CD4-positive, alpha-beta T cell treated with Interleukin-15 for 4 hours (primary cell): ENCODE measurements around the gene TBC1D16.
"Not testable (repeated sequence)": the region's sequence is repeated elsewhere in the genome, so short reads cannot be mapped to it uniquely, and the experiment has no call there.

Experiments used
- DNase-seq: peaks from one replicate; pipeline ENCODE4 v3.0.0-alpha.2; 2020; ENCODE audit warnings: low spot score

TBC1D16 gene

DNA sequence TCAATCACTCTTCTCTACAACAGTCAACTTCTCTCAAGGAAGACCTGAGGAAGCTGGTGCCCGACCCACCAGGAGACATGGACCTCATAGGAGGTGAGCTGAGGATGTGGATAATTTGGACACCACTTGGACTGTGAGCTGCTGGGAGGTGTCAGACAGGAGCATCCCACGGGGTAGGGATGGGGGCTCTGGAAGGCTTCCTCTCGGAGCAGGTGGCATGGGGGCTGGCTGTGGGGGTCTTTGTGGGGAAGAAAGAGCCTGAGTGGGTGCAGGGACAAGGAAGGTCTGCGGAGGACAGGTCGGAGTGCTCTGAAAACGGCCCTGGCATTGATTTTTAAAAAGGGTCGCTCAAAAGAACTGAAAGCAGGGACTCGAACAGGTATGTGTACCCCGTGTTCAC lies 64.0 kb downstream of the TBC1D16 start:
- no peak for DNase-seq

DNA sequence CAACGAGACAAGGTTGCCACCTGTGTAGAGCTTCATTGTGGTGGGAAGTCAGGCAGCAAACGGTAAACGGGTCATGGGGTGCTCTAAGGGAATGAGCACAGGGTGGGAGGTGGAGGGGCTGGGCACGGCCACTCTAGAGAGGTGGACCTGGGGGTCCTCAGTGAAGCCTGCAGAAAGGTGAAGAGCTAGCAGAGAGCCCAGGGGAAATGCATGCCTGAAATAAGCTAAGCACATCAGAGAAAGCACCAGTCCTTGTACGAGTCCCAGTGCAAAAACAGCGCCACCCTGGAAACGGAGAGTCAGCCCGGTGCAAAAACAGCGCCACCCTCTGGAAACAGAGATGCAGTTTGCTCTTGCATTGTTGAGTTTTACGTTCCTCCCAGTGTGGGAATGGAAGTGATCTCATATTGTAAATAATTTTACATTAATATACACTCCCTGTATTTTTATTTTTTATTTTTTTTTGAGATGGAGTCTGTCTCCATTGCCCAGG lies 65.0 kb downstream of the TBC1D16 start:
- no peak for DNase-seq

DNA sequence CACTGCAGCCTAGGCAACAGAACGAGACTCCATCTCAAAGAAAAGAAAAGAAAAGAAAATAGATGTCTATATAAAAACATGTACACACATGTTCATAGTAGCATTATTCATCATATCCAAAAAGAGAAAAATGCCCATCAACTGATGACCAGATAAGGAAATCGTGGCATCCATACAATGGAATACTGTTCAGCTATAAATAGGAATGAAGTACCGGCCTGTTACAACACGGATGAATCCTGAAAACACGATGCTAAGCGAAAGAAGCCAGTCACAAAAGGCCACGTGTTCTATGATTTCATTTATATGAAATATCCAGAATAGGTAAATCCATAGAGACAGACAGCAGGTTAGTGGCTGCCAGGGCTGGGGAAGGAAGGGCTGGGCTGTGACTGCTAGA lies 65.8 kb downstream of the TBC1D16 start:
- DNase-seq = no peak

DNA sequence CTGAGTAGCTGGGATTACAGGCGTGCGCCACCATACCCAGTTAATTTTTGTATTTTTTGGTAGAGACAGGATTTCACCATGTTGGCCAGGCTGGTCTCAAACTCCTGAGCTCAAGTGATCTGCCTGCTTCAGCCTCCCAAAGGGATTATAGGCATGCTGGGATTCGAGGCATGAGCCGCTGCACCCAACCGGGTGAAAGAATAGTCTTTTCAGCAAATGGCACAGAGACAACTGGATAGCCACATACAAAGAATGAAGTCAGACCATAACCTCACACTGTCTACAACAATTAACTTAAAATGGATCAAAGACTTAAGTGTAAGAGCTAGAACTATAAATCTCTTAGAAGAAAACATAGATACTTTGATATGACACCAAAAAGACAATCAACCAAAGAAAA lies 67.6 kb downstream of the TBC1D16 start:
- DNase-seq = no peak

DNA sequence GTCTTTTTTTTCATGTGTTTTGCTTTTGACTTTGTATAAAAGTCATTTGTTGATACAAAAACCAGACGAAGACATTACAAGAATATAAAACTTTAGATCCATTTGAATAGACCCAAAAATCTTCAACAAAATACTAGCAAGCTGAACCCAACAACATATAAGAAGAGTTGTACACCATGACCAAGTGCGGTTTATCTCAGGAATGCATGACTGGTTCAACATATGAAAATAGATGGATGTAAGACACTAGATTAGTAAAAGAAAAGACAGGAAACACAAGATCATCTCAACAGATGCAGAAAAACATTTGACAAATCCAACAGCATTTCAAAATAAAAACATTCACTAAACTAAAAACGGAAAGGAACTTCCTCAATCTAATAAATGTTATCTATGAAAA lies 69.0 kb downstream of the TBC1D16 start:
- DNase-seq = no peak

DNA sequence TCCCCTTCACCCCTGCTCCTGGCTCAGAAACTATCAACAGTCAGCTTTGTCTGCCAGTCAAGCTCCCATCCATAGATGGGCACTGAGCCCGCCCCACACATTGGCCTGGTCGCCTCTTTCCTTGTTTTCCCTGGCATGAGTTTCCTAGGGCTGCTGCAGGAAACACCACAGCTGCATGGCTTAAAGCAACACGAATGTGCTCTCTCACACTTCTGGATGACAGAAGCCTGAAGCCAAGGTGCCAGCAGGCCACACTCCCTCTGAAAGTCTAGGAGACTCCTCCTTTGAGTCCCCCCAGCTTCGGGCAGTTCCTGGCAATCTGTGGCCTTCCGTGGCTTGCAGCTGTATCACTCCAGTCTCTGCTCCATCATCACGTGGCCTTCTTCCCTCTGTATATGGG lies 69.9 kb downstream of the TBC1D16 start:
- DNase-seq = no peak

DNA sequence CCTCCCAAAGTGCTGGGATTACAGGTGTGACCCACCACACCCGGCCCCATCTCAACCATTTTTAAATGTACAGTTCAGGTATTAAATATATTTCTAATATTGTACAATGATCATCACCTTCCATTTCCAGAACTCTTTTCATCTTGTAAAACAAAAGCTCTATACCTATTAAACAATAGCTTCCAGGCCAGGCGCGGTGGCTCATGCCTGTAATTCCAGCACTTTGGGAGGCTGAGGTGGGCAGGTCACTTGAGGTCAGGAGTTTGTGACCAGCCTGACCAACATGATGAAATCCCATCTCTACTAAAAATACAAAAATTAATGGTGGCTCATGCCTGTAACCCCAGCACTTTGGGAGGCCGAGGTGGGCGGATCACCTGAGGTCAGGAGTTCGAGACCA lies 73.2 kb downstream of the TBC1D16 start:
- not testable (repeated sequence) for DNase-seq

DNA sequence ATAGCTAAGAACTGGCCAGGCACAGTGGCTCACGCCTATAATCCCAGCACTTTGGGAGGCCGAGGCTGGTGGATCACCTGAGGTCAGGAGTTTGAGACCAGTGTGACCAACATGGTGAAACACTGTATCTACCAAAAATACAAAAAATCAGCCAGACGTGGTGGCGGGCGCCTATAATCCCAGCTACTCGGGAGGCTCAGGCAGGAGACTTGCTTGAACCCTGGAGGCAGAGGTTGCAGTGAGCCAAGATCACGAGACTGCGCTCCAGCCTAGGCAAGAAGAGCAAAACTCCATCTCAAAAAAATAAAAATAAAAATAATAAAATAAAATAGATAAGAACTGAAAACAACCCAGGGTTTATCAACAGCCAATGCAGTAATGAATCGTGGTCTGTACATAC lies 74.1 kb downstream of the TBC1D16 start:
- DNase-seq = not testable (repeated sequence)

DNA sequence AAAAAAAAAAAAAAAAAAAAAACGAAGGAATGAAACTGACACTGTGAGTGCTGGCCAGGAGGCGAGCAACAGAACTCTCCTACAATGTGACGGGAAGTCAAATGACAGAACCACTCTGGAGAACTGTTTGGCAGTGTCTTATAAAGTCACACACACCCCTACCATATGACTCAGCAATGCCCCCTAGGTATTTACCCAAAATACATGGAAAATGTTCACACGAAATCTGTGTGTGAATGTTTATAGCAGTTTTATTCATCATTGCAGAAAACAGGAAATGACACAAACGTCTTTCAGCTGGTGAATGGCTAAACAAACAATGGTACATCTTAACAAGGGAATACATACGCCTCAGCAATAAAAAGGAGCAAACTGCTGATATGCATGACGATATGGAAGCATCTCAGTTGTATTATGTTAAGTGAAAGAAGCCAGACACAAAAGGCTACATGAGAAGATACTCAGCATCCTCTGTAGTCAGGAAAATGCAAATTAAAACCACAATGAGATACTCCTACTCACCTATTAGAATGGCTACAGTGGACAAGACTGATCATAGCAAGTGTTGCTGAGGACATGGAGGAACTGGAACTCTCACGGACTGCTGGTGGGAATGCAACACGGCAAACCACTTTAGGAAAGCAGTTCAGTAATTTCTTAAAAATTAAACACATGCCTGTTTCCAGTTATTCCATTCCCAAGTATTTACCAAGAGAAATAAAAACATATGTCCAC lies 74.7 kb downstream of the TBC1D16 start:
- no peak for DNase-seq

DNA sequence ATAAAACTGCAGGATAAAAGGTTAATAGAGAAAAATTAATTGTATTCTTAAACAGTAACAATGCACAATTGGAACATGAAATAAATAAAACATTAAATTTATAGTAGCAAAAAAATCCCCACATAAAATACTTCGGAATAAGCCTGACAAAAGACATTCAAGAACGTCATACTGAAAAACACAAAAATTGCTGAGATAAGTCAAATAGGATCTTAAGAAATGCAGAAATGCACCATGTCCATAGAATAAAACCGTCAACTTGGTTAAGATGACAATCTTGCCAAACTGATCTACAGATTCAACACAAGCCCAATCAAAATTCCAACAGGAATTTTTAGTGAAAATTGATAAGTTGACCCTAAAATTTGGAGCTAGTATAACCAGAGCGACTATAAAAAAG lies 76.6 kb downstream of the TBC1D16 start:
- DNase-seq = no peak

DNA sequence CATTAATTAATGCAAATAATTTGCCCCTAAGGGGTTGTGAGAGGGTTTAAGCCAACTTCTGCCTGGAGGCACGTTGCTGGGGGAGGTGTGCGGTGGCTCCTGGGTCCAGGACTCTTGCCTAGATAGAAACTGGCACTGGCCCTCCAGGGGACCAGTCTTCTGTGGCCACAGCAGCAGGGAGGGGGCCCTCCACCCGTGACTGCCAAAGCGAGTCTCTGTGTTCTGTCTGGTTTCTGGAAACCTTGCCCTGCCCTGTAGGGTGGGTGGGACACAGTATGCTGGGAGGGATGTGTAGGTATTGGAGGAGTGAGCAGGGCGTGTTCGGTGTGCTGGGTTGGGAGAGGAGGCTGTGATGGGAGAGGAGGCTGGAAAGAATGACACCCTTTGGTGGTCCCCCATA lies 78.8 kb downstream of the TBC1D16 start:
- no peak for DNase-seq

DNA sequence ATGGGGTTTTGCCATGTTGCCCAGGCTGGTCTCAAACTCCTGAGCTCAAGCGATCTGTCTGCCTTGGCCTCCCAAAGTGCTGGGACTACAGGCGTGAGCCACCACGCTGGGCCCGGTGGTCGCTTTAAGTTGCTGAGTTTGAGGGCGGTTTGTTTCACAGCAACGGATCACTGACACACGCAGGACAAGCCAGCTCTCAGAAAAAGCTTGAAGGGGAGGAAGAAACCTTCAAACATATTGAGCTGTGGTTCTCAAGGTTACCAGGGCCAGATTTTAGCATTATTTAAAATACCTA lies 79.3 kb downstream of the TBC1D16 start:
- not testable (repeated sequence) for DNase-seq

DNA sequence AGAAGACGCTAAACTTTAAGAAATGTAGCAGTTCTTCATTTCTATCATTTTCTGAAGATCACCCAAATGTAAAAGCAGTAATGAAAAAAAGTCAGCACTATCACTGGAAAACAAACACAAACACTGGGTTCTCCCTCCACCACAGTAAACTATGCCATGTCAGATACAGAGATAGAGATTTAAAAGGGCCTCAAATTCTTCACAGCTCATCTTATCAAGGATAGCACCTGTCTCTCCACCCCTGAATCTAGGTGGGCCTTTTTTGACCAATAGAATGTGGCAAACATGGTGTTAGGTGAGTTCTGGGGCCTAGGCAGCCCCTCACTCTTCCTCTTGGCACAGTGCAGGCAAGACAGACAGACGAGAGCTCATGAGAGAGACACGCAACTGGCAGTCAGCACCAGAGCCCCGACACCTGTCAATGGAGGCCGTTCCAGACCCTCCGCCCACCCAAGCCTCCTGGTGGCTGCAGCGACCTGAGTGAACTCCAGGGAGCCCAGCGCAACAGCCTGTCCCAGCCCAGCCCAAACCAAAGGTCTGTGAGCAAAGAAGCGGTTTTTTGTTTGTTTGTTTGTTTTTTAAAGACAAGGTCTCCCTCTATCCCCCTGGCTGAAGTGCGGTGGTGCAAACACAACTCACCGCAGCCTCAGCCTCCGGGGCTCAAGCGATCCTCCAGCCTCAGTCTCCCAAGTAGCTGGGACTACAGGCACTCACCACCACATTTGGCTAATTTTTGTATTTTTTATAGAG lies 79.8 kb downstream of the TBC1D16 start:
- no peak for DNase-seq

DNA sequence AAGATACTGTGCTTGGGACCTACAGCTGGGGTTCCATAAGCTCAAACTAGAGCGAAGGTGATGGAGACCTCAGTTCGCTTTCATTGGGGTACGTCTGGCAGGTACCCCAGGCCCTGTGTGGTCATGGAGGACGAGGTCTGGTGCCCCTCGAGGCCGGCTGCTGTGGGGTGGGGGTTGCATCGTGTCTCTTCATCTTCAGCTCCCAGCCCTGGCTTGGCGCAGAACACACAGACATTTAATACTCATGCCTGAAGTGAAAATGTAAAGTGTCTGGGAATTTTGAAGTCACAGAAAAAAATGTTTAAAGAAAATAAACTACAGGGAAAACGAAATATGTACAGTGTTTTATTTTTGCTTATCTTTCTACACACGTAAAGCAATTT lies 80.5 kb downstream of the TBC1D16 start:
- DNase-seq = no peak

DNA sequence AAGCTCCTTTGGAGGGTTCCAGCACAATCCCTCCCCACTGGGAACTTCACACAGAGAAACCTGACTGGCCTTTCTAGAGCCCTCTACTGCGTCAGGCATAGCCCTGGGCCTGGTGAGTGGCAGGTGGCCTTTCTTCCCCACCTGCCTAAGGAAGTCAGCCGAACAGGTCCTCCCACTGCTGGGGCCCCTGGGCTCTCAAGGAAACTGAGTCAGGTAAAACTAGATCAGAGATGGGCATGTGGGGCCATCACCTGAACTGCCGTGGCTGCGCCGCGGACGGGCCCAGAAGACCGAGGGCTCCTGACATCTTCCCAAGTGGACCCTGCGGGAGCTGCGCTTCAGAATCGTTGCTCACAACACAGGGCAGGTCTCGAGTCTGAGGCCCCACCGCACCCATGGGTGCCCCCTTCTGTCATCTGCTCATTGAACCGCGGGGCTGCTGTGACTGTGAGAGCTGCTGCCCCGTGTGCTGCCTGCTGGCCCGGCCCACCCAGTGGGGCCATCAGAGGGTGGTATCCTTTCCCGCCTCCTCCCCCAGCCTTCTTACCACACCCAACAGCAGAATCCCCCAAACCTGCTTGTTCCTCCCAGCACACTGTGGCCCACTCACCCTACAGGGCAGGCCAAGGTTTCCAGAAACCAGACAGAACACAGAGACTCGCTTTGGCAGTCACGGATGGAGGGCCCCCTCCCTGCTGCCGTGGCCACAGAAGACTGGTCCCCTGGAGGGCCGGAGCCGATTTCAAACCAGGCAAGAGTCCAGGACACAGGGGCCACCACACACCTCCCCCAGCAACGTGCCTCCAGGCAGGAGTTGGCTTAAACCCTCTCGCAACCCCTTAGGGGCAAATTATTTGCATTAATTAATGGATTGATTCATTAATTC lies 81.1 kb downstream of the TBC1D16 start:
- DNase-seq = no peak

DNA sequence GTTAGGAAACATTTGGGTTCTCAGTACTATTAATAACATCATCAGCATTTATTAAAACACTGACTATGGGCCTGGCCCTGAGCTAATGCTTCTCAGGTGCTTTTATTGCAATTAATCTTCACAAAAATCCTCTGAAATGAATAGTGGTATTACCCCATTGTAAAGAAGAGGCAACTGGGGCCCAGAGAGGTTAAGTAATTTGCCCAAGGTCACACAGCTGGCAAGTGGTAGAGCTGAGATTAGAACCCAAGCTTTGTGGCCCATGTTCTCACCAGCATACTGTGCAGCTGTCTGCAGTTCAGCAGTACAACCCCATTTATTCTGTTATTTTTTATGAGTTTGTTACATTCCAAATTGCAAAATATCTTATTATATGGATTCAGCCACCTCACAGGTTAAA lies 82.3 kb downstream of the TBC1D16 start:
- DNase-seq = no peak

DNA sequence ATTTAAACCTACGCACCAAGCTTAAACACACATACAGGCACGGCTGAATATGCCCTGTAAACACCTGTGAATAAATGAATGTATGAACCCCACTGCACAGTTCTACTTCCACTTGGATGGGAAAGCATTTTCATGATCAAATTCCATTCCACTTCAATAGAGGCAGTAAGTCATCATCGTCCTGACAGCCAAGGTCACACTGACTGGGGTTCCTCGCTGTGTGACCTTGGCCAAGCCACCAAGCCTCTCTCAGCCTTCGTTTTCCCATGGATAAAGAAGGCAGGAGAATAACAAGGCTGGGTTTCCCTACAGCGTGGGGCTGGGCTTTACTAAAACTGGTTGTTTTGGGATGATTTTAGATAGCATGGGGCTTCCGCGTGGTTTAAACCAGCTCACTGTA lies 82.8 kb downstream of the TBC1D16 start:
- DNase-seq = no peak

DNA sequence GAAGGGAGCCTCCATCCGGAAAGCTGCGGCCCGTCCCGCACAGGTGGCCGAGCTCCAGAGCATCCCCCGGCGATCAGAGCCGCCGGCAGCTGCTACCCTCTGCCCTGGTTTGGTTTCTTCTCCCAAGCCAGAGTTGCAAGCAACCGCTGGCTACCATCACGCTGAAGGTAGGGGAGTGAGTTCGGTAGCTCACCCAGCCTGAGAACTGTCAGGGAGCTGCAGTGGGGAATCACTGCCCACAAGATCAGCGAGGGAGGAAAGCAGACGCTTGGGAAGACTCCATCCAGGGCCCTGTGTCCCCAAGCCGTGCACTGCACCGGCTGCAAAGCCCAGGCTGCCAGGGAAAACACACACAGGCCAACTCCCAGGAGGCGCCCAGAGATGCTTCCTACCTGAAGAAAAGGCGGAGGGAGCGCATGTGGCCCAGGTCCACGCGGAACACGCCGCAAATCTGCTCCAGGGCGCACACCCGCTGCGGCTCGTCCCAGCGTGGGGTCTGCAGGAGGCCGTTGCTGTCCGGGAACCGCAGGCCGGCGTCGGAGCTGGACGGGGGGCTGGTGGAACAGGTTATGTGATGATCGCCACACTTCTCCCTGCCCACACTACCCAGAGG lies 83.3 kb downstream of the TBC1D16 start:
- no peak for DNase-seq

DNA sequence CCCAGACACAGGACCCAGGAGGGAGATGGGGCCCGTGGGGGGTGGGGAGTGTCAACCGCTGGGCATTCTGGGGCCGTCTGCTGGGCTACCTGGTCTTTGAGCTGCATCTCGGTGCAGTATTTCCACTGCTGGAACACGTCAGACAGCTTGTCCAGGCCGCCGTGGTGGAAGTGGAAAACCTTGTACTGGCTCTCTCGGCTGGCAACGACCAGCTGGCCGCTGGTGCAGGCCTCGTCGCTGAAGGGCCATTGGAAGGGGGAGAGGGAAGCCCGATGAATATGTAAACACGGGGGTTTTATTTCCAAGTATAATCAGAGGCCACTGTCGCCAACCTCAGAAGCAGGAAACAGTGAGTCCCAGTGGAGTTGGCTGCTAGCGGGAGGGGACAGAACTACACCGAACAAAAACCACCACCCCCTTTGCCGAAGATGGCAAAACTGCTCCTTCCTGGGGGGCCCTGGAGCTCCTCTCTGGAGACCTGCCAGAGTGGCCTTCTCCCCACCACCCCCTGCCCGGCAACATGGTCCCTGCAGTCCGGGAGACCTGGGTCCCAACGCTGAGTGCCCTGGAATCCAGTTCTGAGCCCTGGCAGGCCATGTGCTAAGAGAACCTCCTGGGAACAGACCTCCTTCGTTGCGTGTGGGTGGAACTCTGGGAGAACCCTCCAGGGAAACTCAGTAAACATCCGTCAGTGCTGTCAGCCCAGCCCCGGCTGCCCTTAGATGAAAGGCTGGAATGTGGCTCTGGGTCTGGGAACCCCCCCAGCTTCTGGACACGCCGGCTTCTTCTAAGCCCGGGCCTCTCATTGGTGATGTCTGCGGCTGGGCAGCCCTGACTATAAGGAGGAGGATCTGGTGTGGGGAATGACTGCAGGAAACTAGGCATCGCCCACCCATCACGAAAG lies 84.1 kb downstream of the TBC1D16 start:
- DNase-seq = no peak

DNA sequence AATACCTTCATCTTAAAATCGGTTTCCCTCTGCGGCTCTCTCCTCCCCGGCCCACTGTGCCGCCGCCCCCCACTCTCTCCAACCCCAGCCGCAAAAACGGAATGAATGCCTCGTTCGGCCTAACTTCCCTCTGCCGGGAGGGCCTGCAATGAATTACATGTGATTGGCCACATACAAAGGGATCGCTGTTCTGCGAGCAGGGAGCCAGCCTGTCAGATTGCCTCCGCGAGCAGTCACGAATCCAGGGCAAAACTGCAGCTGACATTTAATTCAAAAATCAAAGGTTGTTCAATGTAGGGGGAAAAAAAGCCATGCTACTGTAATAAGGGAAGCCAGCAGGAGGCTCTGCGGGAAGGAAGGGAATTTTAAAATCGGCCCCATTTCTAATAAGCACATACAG lies 84.9 kb downstream of the TBC1D16 start:
- no peak for DNase-seq

DNA sequence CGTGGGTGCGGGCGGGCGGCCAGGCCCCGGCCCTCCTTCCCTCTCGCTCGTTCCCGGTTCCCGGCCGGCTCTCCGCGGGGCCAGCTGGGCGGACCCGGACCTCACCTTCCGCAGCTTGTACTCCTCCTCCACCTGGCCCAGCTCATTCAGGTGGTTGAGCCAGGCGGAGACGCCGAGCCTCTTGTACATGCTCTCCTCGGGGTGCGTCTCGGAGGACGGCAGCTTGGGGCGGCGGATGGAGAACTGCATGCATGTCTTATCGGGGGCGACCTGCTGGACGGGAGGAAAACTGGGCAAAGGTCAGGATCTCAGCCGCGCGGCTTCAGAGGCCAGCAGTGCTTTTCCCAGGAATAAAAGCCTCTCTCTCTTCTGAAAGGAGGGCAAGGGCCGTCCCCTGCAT lies 85.4 kb downstream of the TBC1D16 start:
- DNase-seq = no peak
